HepG2 (cell line): ENCODE results near the gene NOXO1. TPM values are rescaled to one million over a fixed set of nuclear protein-coding genes. Genes with fewer than 3 reads are reported as not detected.
A peak's percentile ranks its signal among the peaks of the same experiment; 100 is the strongest.

Source experiments
- DR1 ChIP-seq: sonication (generic); formaldehyde crosslinking; IDR thresholded peaks from 2 replicates; pipeline ENCODE4 v1.8.0; 2021; ENCODE audit warnings: mild to moderate bottlenecking, missing genetic modification reagents, inconsistent platforms
- EHMT2 ChIP-seq: fragments of 200-600 bp; sonication (generic); IDR thresholded peaks from 2 replicates; pipeline ENCODE4 v1.7.0; 2017; ENCODE audit warnings: antibody characterized with exemption, low read depth, low read length, borderline replicate concordance
- ERF ChIP-seq: IDR thresholded peaks from 2 replicates; pipeline ENCODE4 v1.6.1; 2018; ENCODE audit warnings: missing biosample characterization, missing genetic modification reagents
- KAT7 ChIP-seq: IDR thresholded peaks from 2 replicates; pipeline ENCODE4 v1.6.1; 2018; ENCODE audit warnings: borderline replicate concordance, missing compliant biosample characterization
- RAD21 ChIP-seq: fragments of 450-650 bp; formaldehyde crosslinking; IDR thresholded peaks from 2 replicates; pipeline ENCODE4 v1.5.0; 2020; ENCODE audit warnings: mild to moderate bottlenecking
- RXRB ChIP-seq: IDR thresholded peaks from 2 replicates; pipeline ENCODE4 v1.6.1; 2016; ENCODE audit warnings: borderline replicate concordance, missing genetic modification reagents, missing compliant biosample characterization
- TSC22D2 ChIP-seq: sonication (generic); formaldehyde crosslinking; IDR thresholded peaks from 2 replicates; pipeline ENCODE4 v1.5.1; 2020; ENCODE audit warnings: missing genetic modification reagents, mild to moderate bottlenecking, borderline replicate concordance
- YEATS4 ChIP-seq: sonication (generic); formaldehyde crosslinking; IDR thresholded peaks from 2 replicates; pipeline ENCODE4 v1.4.0; 2020; ENCODE audit warnings: missing genetic modification reagents, borderline replicate concordance
- ZNF256 ChIP-seq: sonication (generic); formaldehyde crosslinking; conservative IDR thresholded peaks from 2 replicates; pipeline ENCODE4 v1.4.0; 2020; ENCODE audit warnings: missing genetic modification reagents
- ZNF564 ChIP-seq: sonication (generic); formaldehyde crosslinking; IDR thresholded peaks from 2 replicates; pipeline ENCODE4 v1.8.1; 2023; ENCODE audit warnings: mild to moderate bottlenecking, missing genetic modification reagents
- ZNF616 ChIP-seq: sonication (generic); formaldehyde crosslinking; IDR thresholded peaks from 2 replicates; pipeline ENCODE4 v1.5.0; 2020; ENCODE audit warnings: low read depth, mild to moderate bottlenecking, missing genetic modification reagents
- polyA plus RNA-seq, 8 experiments: library from polyadenylated mRNA; depleted of rRNA in 3 of 8; stranded (reverse) in 7 of 8; unstranded in 1 of 8; fragments of >200 nt; fragmentation: Illumina TruSeq in 4 of 8; extraction: Trizol in 4 of 8; gene quantifications; 2 replicates each; pipeline versions ENCODE4 v1.2.1 to v1.2.3, GENCODE V29; 2011 to 2016; ENCODE audit warnings: low read depth in 4 of 8, missing spikeins in 1 of 8, mixed read lengths in 1 of 8; ENCODE audit not compliant: insufficient read depth in 1 of 8
- total RNA-seq, 5 experiments: library from RNA; depleted of rRNA; stranded (reverse); fragments of >200 nt; fragmentation: Illumina TruSeq; extraction: Trizol; gene quantifications; 2 replicates each; pipeline ENCODE4 v1.2.3, GENCODE V29; 2016; ENCODE audit warnings: low read depth in 1 of 5
- TF ChIP-seq, protein P1 (sequence below): sonication (generic); formaldehyde crosslinking; IDR thresholded peaks from 2 replicates; pipeline ENCODE4 v1.5.0; 2020; ENCODE audit warnings: mild to moderate bottlenecking, missing genetic modification reagents
- TF ChIP-seq, protein P2 (sequence below): sonication (generic); formaldehyde crosslinking; IDR thresholded peaks from 2 replicates; pipeline ENCODE4 v1.4.0; 2020; ENCODE audit warnings: missing genetic modification reagents, borderline replicate concordance
- TF ChIP-seq, protein P3 (sequence below): IDR thresholded peaks from 2 replicates; pipeline ENCODE4 v1.6.1; 2018; ENCODE audit warnings: missing genetic modification reagents
- TF ChIP-seq, protein P4 (sequence below): sonication (generic); formaldehyde crosslinking; IDR thresholded peaks from 2 replicates; pipeline ENCODE4 v1.5.1; 2020; ENCODE audit warnings: missing genetic modification reagents, mild to moderate bottlenecking, borderline replicate concordance
- TF ChIP-seq, protein P5 (sequence below): sonication (generic); formaldehyde crosslinking; IDR thresholded peaks from 2 replicates; pipeline ENCODE4 v1.8.1; 2022; ENCODE audit warnings: low read depth, mild to moderate bottlenecking, missing genetic modification reagents

The NOXO1 gene
- total and polyA plus RNA-seq, 2 of the 13 experiments (the other 11 are each of a cell fraction or from before 2014, with no cell fraction given), result 0.69 to 1.4 TPM

GRCh38 chr16:2003827-2004641 is 22.8 kb upstream of the NOXO1 start (continued):
- TF ChIP-seq, protein P1, sequence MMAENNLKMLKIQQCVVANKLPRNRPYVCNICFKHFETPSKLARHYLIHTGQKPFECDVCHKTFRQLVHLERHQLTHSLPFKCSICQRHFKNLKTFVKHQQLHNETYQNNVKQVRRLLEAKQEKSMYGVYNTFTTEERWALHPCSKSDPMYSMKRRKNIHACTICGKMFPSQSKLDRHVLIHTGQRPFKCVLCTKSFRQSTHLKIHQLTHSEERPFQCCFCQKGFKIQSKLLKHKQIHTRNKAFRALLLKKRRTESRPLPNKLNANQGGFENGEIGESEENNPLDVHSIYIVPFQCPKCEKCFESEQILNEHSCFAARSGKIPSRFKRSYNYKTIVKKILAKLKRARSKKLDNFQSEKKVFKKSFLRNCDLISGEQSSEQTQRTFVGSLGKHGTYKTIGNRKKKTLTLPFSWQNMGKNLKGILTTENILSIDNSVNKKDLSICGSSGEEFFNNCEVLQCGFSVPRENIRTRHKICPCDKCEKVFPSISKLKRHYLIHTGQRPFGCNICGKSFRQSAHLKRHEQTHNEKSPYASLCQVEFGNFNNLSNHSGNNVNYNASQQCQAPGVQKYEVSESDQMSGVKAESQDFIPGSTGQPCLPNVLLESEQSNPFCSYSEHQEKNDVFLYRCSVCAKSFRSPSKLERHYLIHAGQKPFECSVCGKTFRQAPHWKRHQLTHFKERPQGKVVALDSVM (CRISPR knock-in tag), result peak; percentile 74
- 0 out of 2 replicates have a peak, but pooled peaks have one; percentile 34 for TF ChIP-seq DR1
- TF ChIP-seq, protein P2, sequence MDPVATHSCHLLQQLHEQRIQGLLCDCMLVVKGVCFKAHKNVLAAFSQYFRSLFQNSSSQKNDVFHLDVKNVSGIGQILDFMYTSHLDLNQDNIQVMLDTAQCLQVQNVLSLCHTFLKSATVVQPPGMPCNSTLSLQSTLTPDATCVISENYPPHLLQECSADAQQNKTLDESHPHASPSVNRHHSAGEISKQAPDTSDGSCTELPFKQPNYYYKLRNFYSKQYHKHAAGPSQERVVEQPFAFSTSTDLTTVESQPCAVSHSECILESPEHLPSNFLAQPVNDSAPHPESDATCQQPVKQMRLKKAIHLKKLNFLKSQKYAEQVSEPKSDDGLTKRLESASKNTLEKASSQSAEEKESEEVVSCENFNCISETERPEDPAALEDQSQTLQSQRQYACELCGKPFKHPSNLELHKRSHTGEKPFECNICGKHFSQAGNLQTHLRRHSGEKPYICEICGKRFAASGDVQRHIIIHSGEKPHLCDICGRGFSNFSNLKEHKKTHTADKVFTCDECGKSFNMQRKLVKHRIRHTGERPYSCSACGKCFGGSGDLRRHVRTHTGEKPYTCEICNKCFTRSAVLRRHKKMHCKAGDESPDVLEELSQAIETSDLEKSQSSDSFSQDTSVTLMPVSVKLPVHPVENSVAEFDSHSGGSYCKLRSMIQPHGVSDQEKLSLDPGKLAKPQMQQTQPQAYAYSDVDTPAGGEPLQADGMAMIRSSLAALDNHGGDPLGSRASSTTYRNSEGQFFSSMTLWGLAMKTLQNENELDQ (CRISPR knock-in tag), result no peak
- TF ChIP-seq, protein P3, sequence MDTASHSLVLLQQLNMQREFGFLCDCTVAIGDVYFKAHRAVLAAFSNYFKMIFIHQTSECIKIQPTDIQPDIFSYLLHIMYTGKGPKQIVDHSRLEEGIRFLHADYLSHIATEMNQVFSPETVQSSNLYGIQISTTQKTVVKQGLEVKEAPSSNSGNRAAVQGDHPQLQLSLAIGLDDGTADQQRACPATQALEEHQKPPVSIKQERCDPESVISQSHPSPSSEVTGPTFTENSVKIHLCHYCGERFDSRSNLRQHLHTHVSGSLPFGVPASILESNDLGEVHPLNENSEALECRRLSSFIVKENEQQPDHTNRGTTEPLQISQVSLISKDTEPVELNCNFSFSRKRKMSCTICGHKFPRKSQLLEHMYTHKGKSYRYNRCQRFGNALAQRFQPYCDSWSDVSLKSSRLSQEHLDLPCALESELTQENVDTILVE (CRISPR knock-in tag), result peak; percentile 63; the same call in 1 of the 2 replicates
- TF ChIP-seq RXRB (CRISPR knock-in tag), result peak; percentile 75; the same call in 1 of the 2 replicates
- TF ChIP-seq EHMT2, result no peak
- TF ChIP-seq, protein P4, sequence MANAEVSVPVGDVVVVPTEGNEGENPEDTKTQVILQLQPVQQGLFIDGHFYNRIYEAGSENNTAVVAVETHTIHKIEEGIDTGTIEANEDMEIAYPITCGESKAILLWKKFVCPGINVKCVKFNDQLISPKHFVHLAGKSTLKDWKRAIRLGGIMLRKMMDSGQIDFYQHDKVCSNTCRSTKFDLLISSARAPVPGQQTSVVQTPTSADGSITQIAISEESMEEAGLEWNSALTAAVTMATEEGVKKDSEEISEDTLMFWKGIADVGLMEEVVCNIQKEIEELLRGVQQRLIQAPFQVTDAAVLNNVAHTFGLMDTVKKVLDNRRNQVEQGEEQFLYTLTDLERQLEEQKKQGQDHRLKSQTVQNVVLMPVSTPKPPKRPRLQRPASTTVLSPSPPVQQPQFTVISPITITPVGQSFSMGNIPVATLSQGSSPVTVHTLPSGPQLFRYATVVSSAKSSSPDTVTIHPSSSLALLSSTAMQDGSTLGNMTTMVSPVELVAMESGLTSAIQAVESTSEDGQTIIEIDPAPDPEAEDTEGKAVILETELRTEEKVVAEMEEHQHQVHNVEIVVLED (CRISPR knock-in tag), result peak; percentile 54; the same call in 1 of the 2 replicates
- no peak for TF ChIP-seq ZNF564 (CRISPR knock-in tag)
- 0 out of 2 replicates have a peak, but pooled peaks have one; percentile 77 for TF ChIP-seq KAT7 (CRISPR knock-in tag)
- peak; percentile 55; the same call in 1 of the 2 replicates for TF ChIP-seq YEATS4 (CRISPR knock-in tag)
- TF ChIP-seq RAD21 (CRISPR knock-in tag), result peak; percentile 91
- TF ChIP-seq ERF (CRISPR knock-in tag), result peak; percentile 71
- no peak for TF ChIP-seq TSC22D2 (CRISPR knock-in tag)
- no peak for TF ChIP-seq ZNF616 (CRISPR knock-in tag)
- TF ChIP-seq, protein P5, sequence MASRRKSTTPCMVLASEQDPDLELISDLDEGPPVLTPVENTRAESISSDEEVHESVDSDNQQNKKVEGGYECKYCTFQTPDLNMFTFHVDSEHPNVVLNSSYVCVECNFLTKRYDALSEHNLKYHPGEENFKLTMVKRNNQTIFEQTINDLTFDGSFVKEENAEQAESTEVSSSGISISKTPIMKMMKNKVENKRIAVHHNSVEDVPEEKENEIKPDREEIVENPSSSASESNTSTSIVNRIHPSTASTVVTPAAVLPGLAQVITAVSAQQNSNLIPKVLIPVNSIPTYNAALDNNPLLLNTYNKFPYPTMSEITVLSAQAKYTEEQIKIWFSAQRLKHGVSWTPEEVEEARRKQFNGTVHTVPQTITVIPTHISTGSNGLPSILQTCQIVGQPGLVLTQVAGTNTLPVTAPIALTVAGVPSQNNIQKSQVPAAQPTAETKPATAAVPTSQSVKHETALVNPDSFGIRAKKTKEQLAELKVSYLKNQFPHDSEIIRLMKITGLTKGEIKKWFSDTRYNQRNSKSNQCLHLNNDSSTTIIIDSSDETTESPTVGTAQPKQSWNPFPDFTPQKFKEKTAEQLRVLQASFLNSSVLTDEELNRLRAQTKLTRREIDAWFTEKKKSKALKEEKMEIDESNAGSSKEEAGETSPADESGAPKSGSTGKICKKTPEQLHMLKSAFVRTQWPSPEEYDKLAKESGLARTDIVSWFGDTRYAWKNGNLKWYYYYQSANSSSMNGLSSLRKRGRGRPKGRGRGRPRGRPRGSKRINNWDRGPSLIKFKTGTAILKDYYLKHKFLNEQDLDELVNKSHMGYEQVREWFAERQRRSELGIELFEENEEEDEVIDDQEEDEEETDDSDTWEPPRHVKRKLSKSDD (CRISPR knock-in tag), result 0 out of 2 replicates have a peak, but pooled peaks have one; percentile 21
- no peak for TF ChIP-seq ZNF256 (CRISPR knock-in tag)
